Uterus (tissue), 2 donors: ENCODE results near the gene DUOX1.

Experiments
- POLR2A ChIP-seq, 2 donors: fragments of 450-650 bp; IDR thresholded peaks; one replicate each; pipeline ENCODE4 v1.6.1; 2016; ENCODE audit warnings: antibody characterized with exemption in 2 of 2, mild to moderate bottlenecking in 1 of 2, moderate library complexity in 1 of 2
- TF ChIP-seq, protein P1 (sequence below), 4 experiments: fragments of 200-600 bp in 2 of 4; fragments of 450-650 bp in 2 of 4; sonication (generic) in 2 of 4; IDR thresholded peaks; one replicate each; pipeline ENCODE4 v1.5.1; 2016 to 2019; ENCODE audit warnings: antibody characterized with exemption in 4 of 4, mild to moderate bottlenecking in 2 of 4, moderate library complexity in 1 of 4

GRCh38 chr15:45168751-45169551, 39.2 kb downstream of the DUOX1 start:
- TF ChIP-seq POLR2A (IDR thresholded peaks at IDR 0.05) = no peak
- TF ChIP-seq, protein P1, sequence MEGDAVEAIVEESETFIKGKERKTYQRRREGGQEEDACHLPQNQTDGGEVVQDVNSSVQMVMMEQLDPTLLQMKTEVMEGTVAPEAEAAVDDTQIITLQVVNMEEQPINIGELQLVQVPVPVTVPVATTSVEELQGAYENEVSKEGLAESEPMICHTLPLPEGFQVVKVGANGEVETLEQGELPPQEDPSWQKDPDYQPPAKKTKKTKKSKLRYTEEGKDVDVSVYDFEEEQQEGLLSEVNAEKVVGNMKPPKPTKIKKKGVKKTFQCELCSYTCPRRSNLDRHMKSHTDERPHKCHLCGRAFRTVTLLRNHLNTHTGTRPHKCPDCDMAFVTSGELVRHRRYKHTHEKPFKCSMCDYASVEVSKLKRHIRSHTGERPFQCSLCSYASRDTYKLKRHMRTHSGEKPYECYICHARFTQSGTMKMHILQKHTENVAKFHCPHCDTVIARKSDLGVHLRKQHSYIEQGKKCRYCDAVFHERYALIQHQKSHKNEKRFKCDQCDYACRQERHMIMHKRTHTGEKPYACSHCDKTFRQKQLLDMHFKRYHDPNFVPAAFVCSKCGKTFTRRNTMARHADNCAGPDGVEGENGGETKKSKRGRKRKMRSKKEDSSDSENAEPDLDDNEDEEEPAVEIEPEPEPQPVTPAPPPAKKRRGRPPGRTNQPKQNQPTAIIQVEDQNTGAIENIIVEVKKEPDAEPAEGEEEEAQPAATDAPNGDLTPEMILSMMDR (IDR thresholded peaks at IDR 0.05) = no peak
